ENCODE data around the gene TGM1. TPM values are rescaled to one million over a fixed set of nuclear protein-coding genes. Genes with fewer than 3 reads are reported as not detected.
A peak's percentile ranks its signal among the peaks of the same experiment; 100 is the strongest.

Gene TGM1
- total and polyA plus RNA-seq, 2 donors (not counting 1 experiment from before 2014, with no cell fraction given) = 2.7 to 11.9 TPM

GRCh38 chr14:24278424-24278823 is 15.4 kb upstream of the TGM1 start:
- WGBS (ENCODE audit: insufficient coverage) = 100% methylated on average over 5 of the region's 5 CpGs
- Histone ChIP-seq H3K27me3 (replicated peaks in 1 of 4; ENCODE audit: control extremely low read depth in 1 of 4, control insufficient read depth in 3 of 4, insufficient read depth in 4 of 4, low read length in 3 of 4) (no peaks in the 10 kb centered on the region), H3K27ac (ENCODE audit: low read length in 2 of 2) (peak overlapping the region; percentile 65 to 80), H4K20me1 (ENCODE audit: control insufficient read depth, insufficient read depth, low read length, poor library complexity, severe bottlenecking) (no peaks in the 10 kb centered on the region), H3K36me3 (replicated peaks in 1 of 2; ENCODE audit: control extremely low read depth in 1 of 2, control insufficient read depth in 1 of 2, extremely low read depth in 1 of 2, insufficient read depth in 2 of 2, low read length in 1 of 2) (no peaks in the 10 kb centered on the region), H3K9me3 (ENCODE audit: control extremely low read depth in 1 of 3, control insufficient read depth in 2 of 3, insufficient read depth in 1 of 3, low read length in 2 of 3) (peaks cover 0 to 10% (median 0%) of the 10 kb centered on the region in 3 donors), H2AFZ (ENCODE audit: insufficient read depth, low read depth, low read length, poor library complexity, severe bottlenecking) (no peak overlapping the region), H3K79me2 (ENCODE audit: control insufficient read depth, insufficient read depth, low read length) (peaks cover 35% of the 10 kb centered on the region), H3K9ac (ENCODE audit: low read length) (peak overlapping the region; percentile 16), H3K4me1 (ENCODE audit: control insufficient read depth in 2 of 2, insufficient read depth in 2 of 2, low read length in 2 of 2) (peaks cover 50 to 71% of the 10 kb centered on the region in 2 donors), H3K4me2 (replicated peaks; ENCODE audit: low read depth, low read length, poor library complexity, severe bottlenecking) (peak overlapping the region; percentile 50), H3K4me3 (ENCODE audit: control extremely low read depth in 1 of 5, extremely low read depth in 1 of 5, insufficient read depth in 1 of 5, low read depth in 2 of 5, low read length in 4 of 5) (peak overlapping the region in 1 of 5 experiments; percentile 21)
- ChIA-PET CTCF (interaction anchor here (0.9 to 7.1 kb wide), 6 partner anchors 7 to 36 kb away, joined by 3 to 93 read pairs (median 12); partner anchors contain the start of genes CIDEB, DHRS1, LTB4R2 and NOP9), POLR2A (interaction anchor here (1.5 kb wide), 1 partner anchor 36 kb away, joined by 3 read pairs; the partner anchor contains the start of gene TINF2)
- intact Hi-C loops (cut with micrococcal nuclease) = loop anchor here (2.0 to 10.0 kb wide), 2 partner anchors 36 to 134 kb away; partner anchors contain the start of genes EMC9, PSME2, RNF31 and TINF2
- TF ChIP-seq EZH2 (IDR thresholded peaks at IDR 0.05; ENCODE audit: borderline replicate concordance, insufficient read depth, low read depth, low read length, poor library complexity, severe bottlenecking) = no peak
- TF ChIP-seq, protein P1, sequence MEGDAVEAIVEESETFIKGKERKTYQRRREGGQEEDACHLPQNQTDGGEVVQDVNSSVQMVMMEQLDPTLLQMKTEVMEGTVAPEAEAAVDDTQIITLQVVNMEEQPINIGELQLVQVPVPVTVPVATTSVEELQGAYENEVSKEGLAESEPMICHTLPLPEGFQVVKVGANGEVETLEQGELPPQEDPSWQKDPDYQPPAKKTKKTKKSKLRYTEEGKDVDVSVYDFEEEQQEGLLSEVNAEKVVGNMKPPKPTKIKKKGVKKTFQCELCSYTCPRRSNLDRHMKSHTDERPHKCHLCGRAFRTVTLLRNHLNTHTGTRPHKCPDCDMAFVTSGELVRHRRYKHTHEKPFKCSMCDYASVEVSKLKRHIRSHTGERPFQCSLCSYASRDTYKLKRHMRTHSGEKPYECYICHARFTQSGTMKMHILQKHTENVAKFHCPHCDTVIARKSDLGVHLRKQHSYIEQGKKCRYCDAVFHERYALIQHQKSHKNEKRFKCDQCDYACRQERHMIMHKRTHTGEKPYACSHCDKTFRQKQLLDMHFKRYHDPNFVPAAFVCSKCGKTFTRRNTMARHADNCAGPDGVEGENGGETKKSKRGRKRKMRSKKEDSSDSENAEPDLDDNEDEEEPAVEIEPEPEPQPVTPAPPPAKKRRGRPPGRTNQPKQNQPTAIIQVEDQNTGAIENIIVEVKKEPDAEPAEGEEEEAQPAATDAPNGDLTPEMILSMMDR (IDR thresholded peaks at IDR 0.05) = no peak
- ATAC-seq (ENCODE audit: low read depth) (no peak), DNase-seq (no peak)
- Mint-ChIP-seq H3K9me3 (ENCODE audit: insufficient read depth) (no peaks in the 10 kb centered on the region), H3K27me3 (no peaks in the 10 kb centered on the region), H3K4me1 (peaks cover 76% of the 10 kb centered on the region), H3K4me3 (peak overlapping the region; percentile 33), H3K27ac (peak overlapping the region; percentile 93)

Measured in B cell (primary cell).